ENCODE measurements around the gene FSIP2. TPM values are rescaled to one million over a fixed set of nuclear protein-coding genes. Genes with fewer than 3 reads are reported as not detected.
A peak's percentile ranks its signal among the peaks of the same experiment; 100 is the strongest.
"Not testable (repeated sequence)": the region's sequence is repeated elsewhere in the genome, so short reads cannot be mapped to it uniquely, and the experiment has no call there.

The FSIP2 gene
- total RNA-seq, 1 experiment from 2014 or later, result 0.10 TPM

DNA sequence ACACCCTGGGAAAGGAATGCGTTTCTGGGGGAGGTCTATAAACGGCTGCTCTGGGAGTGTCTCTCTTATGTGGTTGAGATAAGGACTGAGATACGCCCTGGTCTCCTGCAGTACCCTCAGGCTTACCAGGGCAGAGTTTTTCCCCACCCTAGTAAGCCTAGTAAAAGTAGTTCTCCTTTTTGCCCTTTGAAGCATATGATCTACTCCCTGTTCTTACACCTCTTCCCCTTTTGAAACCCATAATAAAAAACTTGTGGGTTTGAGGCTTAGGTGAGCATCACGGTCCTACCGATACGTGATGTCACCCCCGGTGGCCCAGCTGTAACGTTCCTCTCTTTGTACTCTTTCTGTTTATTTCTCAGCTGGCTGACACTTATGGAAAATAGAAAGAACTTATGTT lies 97.4 kb downstream of the FSIP2 start:
- Histone ChIP-seq H3K36me3 (no peaks in the 10 kb centered on the region), H3K27me3 (no peaks in the 10 kb centered on the region), H3K9me3 (replicated peaks) (peaks cover 9% of the 10 kb centered on the region), H3K4me3 (no peak overlapping the region), H3K27ac (no peak overlapping the region), H3K4me1 (no peaks in the 10 kb centered on the region)
- DNase-seq, result peak in 1 of 2 experiments; percentile 39

DNA sequence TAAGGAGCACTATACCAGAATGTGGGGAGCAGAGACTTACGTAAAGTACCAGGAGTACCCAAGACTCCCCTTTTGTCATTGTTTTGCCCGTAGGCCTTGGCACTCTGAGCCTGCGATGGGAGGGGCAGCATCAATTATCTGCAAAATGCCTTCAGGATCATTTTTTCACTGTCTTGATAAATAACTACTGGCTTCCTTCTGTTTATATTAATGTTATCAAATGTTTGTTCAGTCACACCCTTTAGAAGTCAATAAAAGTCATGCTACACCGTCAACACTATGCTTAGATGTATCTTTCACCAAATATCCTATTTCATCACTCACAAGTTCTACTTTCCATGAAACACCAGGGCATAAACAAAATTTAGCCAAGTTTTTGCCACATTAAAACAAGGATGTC lies 116.3 kb downstream of the FSIP2 start:
- Histone ChIP-seq H3K9me3 (replicated peaks) (no peaks in the 10 kb centered on the region; the same call in 1 of the 2 replicates), H3K4me1 (no peaks in the 10 kb centered on the region), H3K27ac (no peak overlapping the region), H3K4me3 (no peak overlapping the region), H3K36me3 (no peaks in the 10 kb centered on the region), H3K27me3 (no peaks in the 10 kb centered on the region)
- DNase-seq, result no peak

DNA sequence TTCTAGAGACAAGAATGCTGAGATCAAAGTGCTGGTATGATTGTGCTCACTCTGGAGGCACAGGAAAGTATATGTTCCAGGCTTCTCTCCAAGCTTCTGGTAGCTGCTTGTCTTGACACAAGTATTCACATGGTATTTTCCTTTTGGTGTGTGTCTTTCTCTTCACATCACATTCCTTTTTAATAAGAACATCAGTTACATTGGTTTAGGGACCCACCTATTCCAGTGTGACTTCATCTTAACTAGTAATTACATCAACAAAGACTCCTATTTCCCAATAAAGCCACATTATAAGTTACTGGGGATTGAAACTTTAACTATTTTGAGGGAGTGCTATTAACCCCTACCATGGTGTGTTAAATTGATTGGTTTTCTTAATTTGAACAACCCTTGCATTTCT lies 119.1 kb downstream of the FSIP2 start:
- Histone ChIP-seq H3K27ac (no peak overlapping the region), H3K9me3 (replicated peaks) (no peaks in the 10 kb centered on the region; the same call in 1 of the 2 replicates), H3K36me3 (no peaks in the 10 kb centered on the region), H3K27me3 (no peaks in the 10 kb centered on the region), H3K4me3 (no peak overlapping the region), H3K4me1 (no peaks in the 10 kb centered on the region)
- no peak for DNase-seq

DNA sequence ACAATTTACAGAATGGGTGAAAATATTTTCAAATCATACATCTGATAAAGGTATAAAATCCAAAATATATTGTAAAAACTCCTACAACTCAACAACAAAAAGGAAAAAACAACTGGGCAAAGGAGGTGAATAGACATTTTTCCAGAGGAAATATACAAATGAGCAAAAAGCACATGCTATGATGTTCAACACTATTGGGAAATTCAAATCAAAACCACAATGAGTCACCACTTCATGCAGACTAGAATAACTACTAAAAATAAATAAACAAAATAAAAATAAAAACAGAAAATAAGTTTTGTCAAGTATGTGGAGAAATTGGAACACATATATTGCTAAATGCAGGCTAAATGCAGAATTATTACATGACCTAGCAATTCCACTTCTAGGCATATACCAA lies 120.9 kb downstream of the FSIP2 start:
- no peaks in the 10 kb centered on the region; the same call in 1 of the 2 replicates for H3K9me3 ChIP-seq (replicated peaks)
- no peaks in the 10 kb centered on the region for H3K4me1 ChIP-seq
- H3K36me3 ChIP-seq, result no peaks in the 10 kb centered on the region
- H3K27me3 ChIP-seq, result no peaks in the 10 kb centered on the region
- no peak for DNase-seq
- H3K4me3 ChIP-seq, result no peak overlapping the region
- H3K27ac ChIP-seq, result no peak overlapping the region

DNA sequence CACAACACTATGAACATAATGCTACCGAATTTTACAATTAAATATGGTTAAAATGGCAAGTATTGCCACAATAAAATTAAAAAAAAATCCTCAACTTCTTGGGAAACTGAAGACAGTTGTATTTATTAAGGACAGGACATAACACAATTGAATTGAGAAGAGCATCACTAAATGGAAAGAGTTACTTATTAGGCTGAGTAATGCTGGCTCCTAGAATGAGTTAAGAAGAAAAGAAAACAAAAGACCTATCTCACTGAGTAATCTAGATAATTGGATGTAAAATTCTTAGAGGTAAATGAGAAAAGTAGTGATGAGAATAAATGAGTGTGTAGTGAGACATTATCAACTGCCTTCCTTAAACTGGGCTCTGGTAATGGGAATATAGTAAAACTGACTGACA lies 121.7 kb downstream of the FSIP2 start:
- no peak for DNase-seq
- H3K27ac ChIP-seq, result no peak overlapping the region
- H3K27me3 ChIP-seq, result no peaks in the 10 kb centered on the region
- H3K4me1 ChIP-seq, result no peaks in the 10 kb centered on the region
- no peak overlapping the region for H3K4me3 ChIP-seq
- no peaks in the 10 kb centered on the region for H3K36me3 ChIP-seq
- H3K9me3 ChIP-seq (replicated peaks), result no peaks in the 10 kb centered on the region; the same call in 1 of the 2 replicates

DNA sequence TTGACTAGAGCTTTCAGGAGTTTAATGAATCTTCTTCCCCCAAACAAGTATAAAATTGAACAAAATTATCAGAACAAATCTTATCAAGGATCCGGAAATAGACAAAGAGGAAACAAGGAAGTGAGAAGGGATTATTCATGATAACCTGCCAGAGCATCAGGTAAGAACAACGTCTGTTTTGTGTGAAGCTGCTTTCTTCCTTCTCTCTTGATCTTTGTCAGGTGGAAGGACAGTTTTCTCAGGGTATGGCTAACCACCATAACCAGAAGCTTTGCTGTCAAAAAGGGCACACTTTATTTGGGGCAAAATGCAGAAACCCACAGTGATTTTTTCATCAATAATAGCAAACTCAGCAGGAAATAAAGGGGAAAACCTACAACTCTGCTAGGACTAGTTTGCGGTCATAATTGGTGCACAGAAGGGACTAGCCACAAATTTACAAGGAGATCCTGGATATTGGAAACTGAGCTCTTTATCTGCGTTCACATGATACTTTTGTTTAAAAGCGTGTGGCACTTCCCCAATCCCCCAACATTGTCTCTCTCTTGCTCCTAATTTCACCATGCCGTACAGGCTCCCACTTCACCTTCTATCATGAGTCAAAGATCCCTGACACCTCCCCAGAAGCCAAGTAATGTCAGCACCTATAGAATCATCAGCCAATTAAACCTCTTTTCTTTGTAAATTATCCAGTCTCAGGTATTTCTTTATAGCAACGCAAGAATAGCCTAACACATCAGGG lies 124.2 kb downstream of the FSIP2 start:
- H3K4me3 ChIP-seq, result no peak overlapping the region
- H3K9me3 ChIP-seq (replicated peaks), result peaks cover 4% of the 10 kb centered on the region; the same call in 1 of the 2 replicates
- DNase-seq, result no peak
- no peaks in the 10 kb centered on the region for H3K27me3 ChIP-seq
- no peaks in the 10 kb centered on the region for H3K36me3 ChIP-seq
- H3K27ac ChIP-seq, result no peak overlapping the region
- no peaks in the 10 kb centered on the region for H3K4me1 ChIP-seq

DNA sequence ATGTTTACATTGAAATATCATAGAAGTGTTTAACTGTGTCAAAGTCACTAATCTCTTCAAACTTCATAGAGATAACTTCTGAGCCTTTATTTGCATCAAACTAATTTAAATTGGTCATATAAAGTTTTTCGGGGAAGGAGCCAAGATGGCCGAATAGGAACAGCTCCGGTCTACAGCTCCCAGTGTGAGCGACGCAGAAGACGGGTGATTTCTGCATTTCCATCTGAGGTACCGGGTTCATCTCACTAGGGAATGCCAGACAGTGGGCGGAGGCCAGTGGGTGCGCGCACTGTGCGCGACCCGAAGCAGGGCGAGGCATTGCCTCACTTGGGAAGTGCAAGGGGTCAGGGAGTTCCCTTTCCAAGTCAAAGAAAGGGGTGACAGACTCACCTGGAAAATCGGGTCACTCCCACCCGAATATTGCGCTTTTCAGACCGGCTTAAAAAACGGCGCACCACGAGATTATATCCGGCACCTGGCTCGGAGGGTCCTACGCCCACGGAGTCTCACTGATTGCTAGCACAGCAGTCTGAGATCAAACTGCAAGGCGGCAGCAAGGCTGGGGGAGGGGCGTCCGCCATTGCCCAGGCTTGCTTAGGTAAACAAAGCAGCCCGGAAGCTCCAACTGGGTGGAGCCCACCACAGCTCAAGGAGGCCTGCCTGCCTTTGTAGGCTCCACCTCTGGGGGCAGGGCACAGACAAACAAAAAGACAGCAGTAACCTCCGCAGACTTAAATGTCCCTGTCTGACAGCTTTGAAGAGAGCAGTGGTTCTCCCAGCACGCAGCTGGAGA lies 126.1 kb downstream of the FSIP2 start:
- not testable (repeated sequence) for DNase-seq; H3K4me1 ChIP-seq; H3K27me3 ChIP-seq; H3K36me3 ChIP-seq; H3K9me3 ChIP-seq (replicated peaks)
- H3K27ac ChIP-seq, result peak overlapping the region; percentile 2; the same call in 1 of the 2 replicates
- peak overlapping the region; percentile 46 for H3K4me3 ChIP-seq

DNA sequence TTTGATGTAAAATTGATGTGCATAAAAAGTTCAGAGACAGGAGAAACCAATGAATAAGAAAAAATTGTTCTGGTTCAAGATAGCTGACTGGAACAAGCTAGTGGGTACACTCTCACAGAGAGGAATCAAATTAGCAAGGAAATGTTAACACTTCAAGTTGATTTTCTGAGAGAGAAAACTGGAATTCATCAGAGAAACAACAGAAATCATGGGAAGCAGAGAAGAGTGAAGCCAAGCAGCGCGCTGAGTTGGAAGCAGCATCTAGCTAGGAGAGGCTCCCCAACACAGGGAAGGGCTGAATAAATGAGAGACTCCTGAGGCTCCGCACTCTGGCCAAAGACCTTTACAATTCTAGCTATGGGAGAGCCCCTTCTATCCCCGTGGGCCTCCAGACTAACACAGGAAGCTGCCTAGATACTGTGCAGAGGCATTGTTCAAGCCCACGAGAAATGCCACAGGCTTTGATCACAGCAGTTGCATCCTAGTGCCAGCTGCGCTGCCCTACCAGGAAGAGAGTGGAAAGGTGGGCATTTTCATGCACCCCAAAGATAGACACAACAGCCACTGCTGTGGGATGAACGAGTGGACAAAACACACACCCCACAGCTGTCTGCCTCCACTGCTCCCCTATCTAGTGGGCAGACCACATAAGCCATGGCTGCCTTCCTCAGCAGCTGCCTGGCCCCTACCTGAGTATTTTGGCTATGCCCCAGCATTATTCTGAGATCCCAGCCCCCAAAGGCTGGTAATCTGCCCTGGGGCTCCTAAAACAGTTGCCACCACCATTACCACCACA lies 136.7 kb downstream of the FSIP2 start:
- DNase-seq, result peak in 1 of 2 experiments; percentile 47
- no peak overlapping the region for H3K4me3 ChIP-seq
- no peak overlapping the region for H3K27ac ChIP-seq
- 0 out of 2 replicates have a peak, but pooled peaks cover 2% of the 10 kb centered on the region for H3K9me3 ChIP-seq (replicated peaks)
- H3K27me3 ChIP-seq, result no peaks in the 10 kb centered on the region
- H3K36me3 ChIP-seq, result 0 out of 2 replicates have a peak, but pooled peaks cover 2% of the 10 kb centered on the region
- no peaks in the 10 kb centered on the region for H3K4me1 ChIP-seq

DNA sequence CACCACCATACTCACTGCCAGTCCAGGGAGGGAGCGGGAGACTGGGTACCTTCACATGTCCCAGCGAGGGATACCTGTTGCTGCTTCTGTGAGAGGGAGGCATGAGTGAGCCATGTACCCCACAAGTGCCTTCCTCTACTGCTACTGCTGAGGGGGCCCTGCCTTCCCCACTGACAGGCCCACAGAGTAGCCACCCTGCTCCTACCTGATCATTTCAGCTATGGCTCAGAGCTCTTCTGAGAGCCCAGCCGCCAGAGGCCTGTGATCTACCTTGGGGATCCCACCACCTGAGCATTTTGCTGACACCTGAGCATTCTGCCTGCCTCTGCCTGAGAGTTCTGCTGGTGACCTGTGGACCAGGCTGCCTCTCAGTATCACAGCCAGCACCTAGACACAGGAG lies 137.6 kb downstream of the FSIP2 start:
- Histone ChIP-seq H3K27me3 (no peaks in the 10 kb centered on the region), H3K9me3 (replicated peaks) (0 out of 2 replicates have a peak, but pooled peaks cover 2% of the 10 kb centered on the region), H3K4me1 (no peaks in the 10 kb centered on the region), H3K36me3 (no peaks in the 10 kb centered on the region), H3K27ac (no peak overlapping the region), H3K4me3 (no peak overlapping the region)
- DNase-seq, result no peak

DNA sequence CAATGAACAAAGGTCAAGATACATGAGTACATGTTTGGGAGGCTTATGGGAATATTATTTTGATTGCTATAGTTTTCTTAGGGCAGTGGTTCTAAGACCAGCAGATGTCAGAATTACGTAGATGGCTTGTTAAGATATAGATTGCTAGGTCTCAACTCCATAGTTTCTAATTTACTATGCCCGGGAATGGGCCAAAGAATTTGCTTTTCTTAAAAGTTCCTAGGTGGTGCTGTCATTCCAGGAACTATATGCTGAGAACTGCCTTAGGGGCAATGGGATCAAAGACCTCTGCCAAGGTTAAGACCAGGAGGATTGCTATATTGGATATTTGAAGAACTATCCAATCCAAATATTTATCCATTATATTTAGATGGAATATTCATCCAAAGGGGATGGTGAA lies 141.8 kb downstream of the FSIP2 start:
- Histone ChIP-seq H3K27me3 (no peaks in the 10 kb centered on the region), H3K4me1 (no peaks in the 10 kb centered on the region), H3K27ac (no peak overlapping the region), H3K4me3 (no peak overlapping the region), H3K36me3 (no peaks in the 10 kb centered on the region), H3K9me3 (replicated peaks) (peaks cover 9% of the 10 kb centered on the region; the same call in 1 of the 2 replicates)
- DNase-seq, result no peak
